HepG2 (cell line): Measurements from ENCODE around the gene METTL26. TPM values are rescaled to one million over a fixed set of nuclear protein-coding genes. Genes with fewer than 3 reads are reported as not detected.

ENCODE experiments used
- ATAC-seq: fragments of 200-7000 bp; cut with Tn5 transposase; 3 replicates; pipeline ENCODE4 v1.9.1; 2020; ENCODE audit warnings: mild to moderate bottlenecking, moderate library complexity
- BruUV-seq: library from RNA; stranded (reverse); fragments of 400-500 nt; replicated peaks from 2 replicates; lab custom pipeline; 2021; lab: Mats Ljungman, UMichigan
- CTCF ChIA-PET: fragments of 300-600 bp; formaldehyde crosslinking; extraction: SDS; loops from one replicate; lab custom pipeline; 2021; ENCODE audit warnings: low total read pairs, inconsistent platforms, low intra/inter-chr PET ratio; lab: Yijun Ruan, JAX
- POLR2A ChIA-PET: fragments of 350-600 bp; sonication (Branson Sonifier 250); formaldehyde crosslinking; loops from one replicate; lab custom pipeline; 2020; ENCODE audit warnings: antibody characterized with exemption, inconsistent platforms; lab: Yijun Ruan, JAX
- DNase-seq: peaks from one replicate; pipeline ENCODE4 v3.0.0-alpha.2; 2015; ENCODE audit warnings: low spot score
- FAIRE-seq: peaks from 3 replicates; lab custom pipeline; 2011; peaks lifted over from hg19 to GRCh38; lab: Jason Lieb, UNC
- H2AFZ ChIP-seq: one replicate; pipeline ENCODE4 v1.6.1; 2011; ENCODE audit warnings: low read length, inconsistent platforms
- H3K27ac ChIP-seq: fragments of 300-600 bp; 3 replicates; pipeline ENCODE4 v1.8.0; 2011; ENCODE audit warnings: mixed run types, mild to moderate bottlenecking, mixed read lengths, low read length, inconsistent platforms; ENCODE audit not compliant: insufficient read depth; ENCODE audit errors: extremely low read length
- H3K27me3 ChIP-seq, 2 experiments: fragments of 200-600 bp in 1 of 2; 2 replicates in 1 of 2; 3 replicates in 1 of 2; pipeline versions ENCODE4 v1.6.0 to v1.8.0; 2011; ENCODE audit warnings: low read length in 2 of 2, mild to moderate bottlenecking in 2 of 2, moderate library complexity in 2 of 2, inconsistent platforms in 1 of 2; ENCODE audit not compliant: insufficient read depth in 2 of 2, control insufficient read depth in 1 of 2
- H3K36me3 ChIP-seq, 2 experiments: fragments of 200-600 bp in 1 of 2; replicated peaks in 1 of 2; 2 replicates in 1 of 2; 3 replicates in 1 of 2; pipeline versions ENCODE4 v1.5.1 to v1.8.0; 2011; ENCODE audit warnings: low read length in 2 of 2, inconsistent platforms in 1 of 2; ENCODE audit not compliant: insufficient read depth in 2 of 2, control insufficient read depth in 1 of 2
- H3K4me1 ChIP-seq: 2 replicates; pipeline ENCODE4 v1.5.1; 2012; ENCODE audit warnings: low read length, inconsistent platforms; ENCODE audit not compliant: insufficient read depth
- H3K4me2 ChIP-seq: 2 replicates; pipeline ENCODE4 v1.6.0; 2011; ENCODE audit warnings: low read depth, low read length, inconsistent platforms
- H3K4me3 ChIP-seq, 3 experiments: fragments of 200-600 bp in 1 of 3; sonication (generic), shearing (Covaris generic) in 1 of 3; replicated peaks in 1 of 3; 2 replicates each; pipeline ENCODE4 v1.5.1; 2011 to 2016; ENCODE audit warnings: low read length in 3 of 3, inconsistent platforms in 2 of 3, low read depth in 2 of 3, mild to moderate bottlenecking in 2 of 3, control low read depth in 1 of 3, mixed read lengths in 1 of 3; ENCODE audit not compliant: insufficient read depth in 1 of 3
- H3K79me2 ChIP-seq: one replicate; pipeline ENCODE4 v1.6.1; 2011; ENCODE audit warnings: low read length, inconsistent platforms; ENCODE audit not compliant: insufficient read depth
- H3K9ac ChIP-seq: 2 replicates; pipeline ENCODE4 v1.6.0; 2011; ENCODE audit warnings: mild to moderate bottlenecking, low read depth, low read length, inconsistent platforms; ENCODE audit not compliant: insufficient read depth
- H3K9me3 ChIP-seq: 2 replicates; pipeline ENCODE4 v1.5.1; 2012; ENCODE audit warnings: mild to moderate bottlenecking, low read length
- H4K20me1 ChIP-seq: 2 replicates; pipeline ENCODE4 v1.6.0; 2011; ENCODE audit warnings: inconsistent platforms, mild to moderate bottlenecking, low read length, moderate library complexity; ENCODE audit not compliant: insufficient read depth
- AGO1 ChIP-seq: fragments of 200-400 bp; formaldehyde crosslinking; IDR thresholded peaks from 2 replicates; pipeline ENCODE4 v1.6.1; 2017; ENCODE audit warnings: mild to moderate bottlenecking, low read depth, low read length, moderate library complexity; ENCODE audit not compliant: poor library complexity, severe bottlenecking
- AGO2 ChIP-seq: fragments of 200-400 bp; formaldehyde crosslinking; optimal IDR thresholded peaks from 2 replicates; pipeline ENCODE3; 2017; ENCODE audit warnings: mild to moderate bottlenecking, low read depth, low read length, moderate library complexity
- AKAP8 ChIP-seq: sonication (generic); formaldehyde crosslinking; IDR thresholded peaks from 2 replicates; pipeline ENCODE4 v1.5.1; 2020; ENCODE audit warnings: mild to moderate bottlenecking, missing genetic modification reagents
- HNRNPL ChIP-seq: fragments of 200-400 bp; formaldehyde crosslinking; IDR thresholded peaks from 2 replicates; pipeline ENCODE4 v1.6.1; 2017; ENCODE audit warnings: mild to moderate bottlenecking, low read depth, low read length
- KDM5B ChIP-seq: sonication (generic); formaldehyde crosslinking; IDR thresholded peaks from 2 replicates; pipeline ENCODE4 v1.4.0; 2020; ENCODE audit warnings: missing genetic modification reagents, mild to moderate bottlenecking, borderline replicate concordance
- SP140L ChIP-seq: sonication (generic); formaldehyde crosslinking; IDR thresholded peaks from 2 replicates; pipeline ENCODE4 v1.4.0; 2020; ENCODE audit warnings: missing genetic modification reagents, borderline replicate concordance
- ZBTB38 ChIP-seq: sonication (generic); formaldehyde crosslinking; IDR thresholded peaks from 2 replicates; pipeline ENCODE4 v1.5.1; 2020; ENCODE audit warnings: mild to moderate bottlenecking, missing genetic modification reagents
- ZSCAN25 ChIP-seq: sonication (generic); formaldehyde crosslinking; IDR thresholded peaks from 2 replicates; pipeline ENCODE4 v1.8.0; 2022; ENCODE audit warnings: mild to moderate bottlenecking, missing genetic modification reagents
- WGBS: methylation state at CpG from one replicate; pipeline ENCODE4 v1.1.6; 2017; ENCODE audit warnings: low lambda C conversion rate; 5-methylcytosine and 5-hydroxymethylcytosine counted together
- in situ Hi-C: cut with HindIII; loops from 2 replicates; pipeline ENCODE4 v1.10.0; 2017; ENCODE audit warnings: low pct_unique_long_range_greater_than_20kb; ENCODE audit not compliant: extremely low pct_ligation_motif_present
- intact Hi-C: fragments of 100-400 bp; cut with micrococcal nuclease; formaldehyde crosslinking; loops from one replicate; pipeline ENCODE4 v1.10.0; 2022; ENCODE audit not compliant: unreplicated experiment
- polyA plus RNA-seq, 8 experiments: library from polyadenylated mRNA; depleted of rRNA in 3 of 8; stranded (reverse) in 7 of 8; unstranded in 1 of 8; fragments of >200 nt; fragmentation: Illumina TruSeq in 4 of 8; extraction: Trizol in 4 of 8; gene quantifications; 2 replicates each; pipeline versions ENCODE4 v1.2.1 to v1.2.3, GENCODE V29; 2011 to 2016; ENCODE audit warnings: low read depth in 4 of 8, missing spikeins in 1 of 8, mixed read lengths in 1 of 8; ENCODE audit not compliant: insufficient read depth in 1 of 8
- total RNA-seq, 5 experiments: library from RNA; depleted of rRNA; stranded (reverse); fragments of >200 nt; fragmentation: Illumina TruSeq; extraction: Trizol; gene quantifications; 2 replicates each; pipeline ENCODE4 v1.2.3, GENCODE V29; 2016; ENCODE audit warnings: low read depth in 1 of 5
- TF ChIP-seq, protein P1 (sequence below): fragments of 450-650 bp; IDR thresholded peaks from 2 replicates; pipeline ENCODE4 v1.6.1; 2017; ENCODE audit warnings: mild to moderate bottlenecking
- TF ChIP-seq, protein P2 (sequence below): sonication (generic); formaldehyde crosslinking; IDR thresholded peaks from 2 replicates; pipeline ENCODE4 v1.5.1; 2020; ENCODE audit warnings: mild to moderate bottlenecking, missing genetic modification reagents, moderate library complexity
- TF ChIP-seq, protein P3 (sequence below): sonication (generic); formaldehyde crosslinking; IDR thresholded peaks from 2 replicates; pipeline ENCODE4 v1.4.0; 2020; ENCODE audit warnings: mild to moderate bottlenecking, low read depth, missing genetic modification reagents

Gene METTL26
- total and polyA plus RNA-seq, 2 of the 13 experiments (the other 11 are each of a cell fraction or from before 2014, with no cell fraction given) = 65.5 to 70.1 TPM

DNA sequence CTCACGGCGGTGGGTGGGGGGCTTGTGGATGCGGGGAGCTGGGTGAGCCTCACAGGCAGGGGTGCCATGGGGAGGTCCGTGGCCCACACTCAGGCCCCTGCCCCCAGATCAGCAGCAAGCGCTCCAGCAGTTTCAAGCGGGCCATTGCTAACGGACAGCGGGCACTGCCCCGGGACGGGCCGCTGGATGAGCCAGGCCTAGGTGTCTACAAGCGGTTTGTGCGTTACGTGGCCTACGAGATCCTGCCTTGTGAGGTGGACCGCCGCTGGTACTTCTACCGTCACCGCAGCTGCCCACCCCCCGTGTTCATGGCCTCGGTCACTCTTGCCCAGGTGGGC, 40.4 kb upstream of the METTL26 start:
- no peak for ATAC-seq
- H3K27ac ChIP-seq = peak overlapping the region; percentile 60
- no peaks in the 10 kb centered on the region for H3K9me3 ChIP-seq
- peak overlapping the region in 2 of 3 experiments; percentile 28 to 74; a peak in 2 of 6 replicates for H3K4me3 ChIP-seq
- intact Hi-C loops (no loop called here), in situ Hi-C loops (no loop called here)
- DNase-seq = no peak
- TF ChIP-seq ZBTB38 (peak; percentile 11; the same call in 1 of the 2 replicates), ZSCAN25 (CRISPR knock-in tag) (0 out of 2 replicates have a peak, but pooled peaks have one; percentile 6), AKAP8 (CRISPR knock-in tag) (0 out of 2 replicates have a peak, but pooled peaks have one; percentile 58), KDM5B (CRISPR knock-in tag) (0 out of 2 replicates have a peak, but pooled peaks have one; percentile 5), AGO1 (peak; percentile 21), SP140L (CRISPR knock-in tag) (no peak), AGO2 (peak; percentile 27), HNRNPL (peak; percentile 68; the same call in 1 of the 2 replicates)
- TF ChIP-seq, protein P1, sequence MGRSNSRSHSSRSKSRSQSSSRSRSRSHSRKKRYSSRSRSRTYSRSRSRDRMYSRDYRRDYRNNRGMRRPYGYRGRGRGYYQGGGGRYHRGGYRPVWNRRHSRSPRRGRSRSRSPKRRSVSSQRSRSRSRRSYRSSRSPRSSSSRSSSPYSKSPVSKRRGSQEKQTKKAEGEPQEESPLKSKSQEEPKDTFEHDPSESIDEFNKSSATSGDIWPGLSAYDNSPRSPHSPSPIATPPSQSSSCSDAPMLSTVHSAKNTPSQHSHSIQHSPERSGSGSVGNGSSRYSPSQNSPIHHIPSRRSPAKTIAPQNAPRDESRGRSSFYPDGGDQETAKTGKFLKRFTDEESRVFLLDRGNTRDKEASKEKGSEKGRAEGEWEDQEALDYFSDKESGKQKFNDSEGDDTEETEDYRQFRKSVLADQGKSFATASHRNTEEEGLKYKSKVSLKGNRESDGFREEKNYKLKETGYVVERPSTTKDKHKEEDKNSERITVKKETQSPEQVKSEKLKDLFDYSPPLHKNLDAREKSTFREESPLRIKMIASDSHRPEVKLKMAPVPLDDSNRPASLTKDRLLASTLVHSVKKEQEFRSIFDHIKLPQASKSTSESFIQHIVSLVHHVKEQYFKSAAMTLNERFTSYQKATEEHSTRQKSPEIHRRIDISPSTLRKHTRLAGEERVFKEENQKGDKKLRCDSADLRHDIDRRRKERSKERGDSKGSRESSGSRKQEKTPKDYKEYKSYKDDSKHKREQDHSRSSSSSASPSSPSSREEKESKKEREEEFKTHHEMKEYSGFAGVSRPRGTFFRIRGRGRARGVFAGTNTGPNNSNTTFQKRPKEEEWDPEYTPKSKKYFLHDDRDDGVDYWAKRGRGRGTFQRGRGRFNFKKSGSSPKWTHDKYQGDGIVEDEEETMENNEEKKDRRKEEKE = no peak
- TF ChIP-seq, protein P2, sequence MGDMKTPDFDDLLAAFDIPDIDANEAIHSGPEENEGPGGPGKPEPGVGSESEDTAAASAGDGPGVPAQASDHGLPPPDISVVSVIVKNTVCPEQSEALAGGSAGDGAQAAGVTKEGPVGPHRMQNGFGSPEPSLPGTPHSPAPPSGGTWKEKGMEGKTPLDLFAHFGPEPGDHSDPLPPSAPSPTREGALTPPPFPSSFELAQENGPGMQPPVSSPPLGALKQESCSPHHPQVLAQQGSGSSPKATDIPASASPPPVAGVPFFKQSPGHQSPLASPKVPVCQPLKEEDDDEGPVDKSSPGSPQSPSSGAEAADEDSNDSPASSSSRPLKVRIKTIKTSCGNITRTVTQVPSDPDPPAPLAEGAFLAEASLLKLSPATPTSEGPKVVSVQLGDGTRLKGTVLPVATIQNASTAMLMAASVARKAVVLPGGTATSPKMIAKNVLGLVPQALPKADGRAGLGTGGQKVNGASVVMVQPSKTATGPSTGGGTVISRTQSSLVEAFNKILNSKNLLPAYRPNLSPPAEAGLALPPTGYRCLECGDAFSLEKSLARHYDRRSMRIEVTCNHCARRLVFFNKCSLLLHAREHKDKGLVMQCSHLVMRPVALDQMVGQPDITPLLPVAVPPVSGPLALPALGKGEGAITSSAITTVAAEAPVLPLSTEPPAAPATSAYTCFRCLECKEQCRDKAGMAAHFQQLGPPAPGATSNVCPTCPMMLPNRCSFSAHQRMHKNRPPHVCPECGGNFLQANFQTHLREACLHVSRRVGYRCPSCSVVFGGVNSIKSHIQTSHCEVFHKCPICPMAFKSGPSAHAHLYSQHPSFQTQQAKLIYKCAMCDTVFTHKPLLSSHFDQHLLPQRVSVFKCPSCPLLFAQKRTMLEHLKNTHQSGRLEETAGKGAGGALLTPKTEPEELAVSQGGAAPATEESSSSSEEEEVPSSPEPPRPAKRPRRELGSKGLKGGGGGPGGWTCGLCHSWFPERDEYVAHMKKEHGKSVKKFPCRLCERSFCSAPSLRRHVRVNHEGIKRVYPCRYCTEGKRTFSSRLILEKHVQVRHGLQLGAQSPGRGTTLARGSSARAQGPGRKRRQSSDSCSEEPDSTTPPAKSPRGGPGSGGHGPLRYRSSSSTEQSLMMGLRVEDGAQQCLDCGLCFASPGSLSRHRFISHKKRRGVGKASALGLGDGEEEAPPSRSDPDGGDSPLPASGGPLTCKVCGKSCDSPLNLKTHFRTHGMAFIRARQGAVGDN (CRISPR knock-in tag) = 0 out of 2 replicates have a peak, but pooled peaks have one; percentile 1
- TF ChIP-seq, protein P3, sequence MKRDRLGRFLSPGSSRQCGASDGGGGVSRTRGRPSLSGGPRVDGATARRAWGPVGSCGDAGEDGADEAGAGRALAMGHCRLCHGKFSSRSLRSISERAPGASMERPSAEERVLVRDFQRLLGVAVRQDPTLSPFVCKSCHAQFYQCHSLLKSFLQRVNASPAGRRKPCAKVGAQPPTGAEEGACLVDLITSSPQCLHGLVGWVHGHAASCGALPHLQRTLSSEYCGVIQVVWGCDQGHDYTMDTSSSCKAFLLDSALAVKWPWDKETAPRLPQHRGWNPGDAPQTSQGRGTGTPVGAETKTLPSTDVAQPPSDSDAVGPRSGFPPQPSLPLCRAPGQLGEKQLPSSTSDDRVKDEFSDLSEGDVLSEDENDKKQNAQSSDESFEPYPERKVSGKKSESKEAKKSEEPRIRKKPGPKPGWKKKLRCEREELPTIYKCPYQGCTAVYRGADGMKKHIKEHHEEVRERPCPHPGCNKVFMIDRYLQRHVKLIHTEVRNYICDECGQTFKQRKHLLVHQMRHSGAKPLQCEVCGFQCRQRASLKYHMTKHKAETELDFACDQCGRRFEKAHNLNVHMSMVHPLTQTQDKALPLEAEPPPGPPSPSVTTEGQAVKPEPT (CRISPR knock-in tag) = no peak
- no peaks in the 10 kb centered on the region; a peak in 1 of 5 replicates for H3K27me3 ChIP-seq
- ChIA-PET CTCF (no interaction called here), POLR2A (interaction anchor here (0.8 to 1.9 kb wide), 4 partner anchors 9 to 27 kb away, joined by 3 to 12 read pairs (median 6); partner anchors contain the start of genes RHOT2, WDR24 and WDR90)
- H3K79me2 ChIP-seq = peaks cover 8% of the 10 kb centered on the region
- WGBS = 91% methylated on average over 4 of the region's 21 CpGs
- peaks cover 12 to 22% of the 10 kb centered on the region in 2 experiments; a peak in 4 of 5 replicates for H3K36me3 ChIP-seq
- H4K20me1 ChIP-seq = 0 out of 2 replicates have a peak, but pooled peaks cover 3% of the 10 kb centered on the region
- BruUV-seq = no TSS peak
- no peak overlapping the region for H3K9ac ChIP-seq
- peaks cover 41% of the 10 kb centered on the region for H3K4me1 ChIP-seq
- H3K4me2 ChIP-seq = peak overlapping the region; percentile 87; the same call in 1 of the 2 replicates
- no peak for FAIRE-seq
- no peak overlapping the region for H2AFZ ChIP-seq
